Neuronal stem cell (in vitro differentiated cells): Measurements from ENCODE around the gene TCIRG1.
A peak's percentile ranks its signal among the peaks of the same experiment; 100 is the strongest.

Experiments used
- DNase-seq: peaks from one replicate; pipeline ENCODE4 v3.0.0-alpha.2; 2013; ENCODE audit warnings: low spot score
- H2AFZ ChIP-seq: one replicate; pipeline ENCODE4 v1.6.1; 2013; ENCODE audit warnings: mild to moderate bottlenecking, low read length, inconsistent platforms
- H2AK5ac ChIP-seq: 2 replicates; pipeline ENCODE4 v1.6.1; 2013; ENCODE audit warnings: low read depth, mild to moderate bottlenecking, inconsistent platforms, low read length, moderate library complexity, mixed read lengths
- H2BK120ac ChIP-seq: 2 replicates; pipeline ENCODE4 v1.6.1; 2013; ENCODE audit warnings: low read depth, mild to moderate bottlenecking, inconsistent platforms, low read length, moderate library complexity, mixed read lengths
- H2BK12ac ChIP-seq: one replicate; pipeline ENCODE4 v1.6.1; 2013; ENCODE audit warnings: low read length, inconsistent platforms
- H2BK15ac ChIP-seq: 2 replicates; pipeline ENCODE4 v1.6.1; 2013; ENCODE audit warnings: mild to moderate bottlenecking, low read length, inconsistent platforms, mixed read lengths
- H2BK5ac ChIP-seq: one replicate; pipeline ENCODE4 v1.6.1; 2013; ENCODE audit warnings: inconsistent platforms, mild to moderate bottlenecking, low read length, moderate library complexity
- H3K14ac ChIP-seq: one replicate; pipeline ENCODE4 v1.6.1; 2013; ENCODE audit warnings: low read length, inconsistent platforms
- H3K18ac ChIP-seq: 2 replicates; pipeline ENCODE4 v1.6.1; 2013; ENCODE audit warnings: low read length, inconsistent platforms
- H3K23ac ChIP-seq: 2 replicates; pipeline ENCODE4 v1.6.1; 2013; ENCODE audit warnings: low read depth, mild to moderate bottlenecking, mixed read lengths, low read length, inconsistent platforms; ENCODE audit not compliant: poor library complexity
- H3K27ac ChIP-seq: replicated peaks from 3 replicates; pipeline ENCODE4 v1.5.1; 2013; ENCODE audit warnings: low read length, inconsistent platforms
- H3K27me3 ChIP-seq, 3 experiments: 2 replicates each; pipeline ENCODE4 v1.6.1; 2013; ENCODE audit warnings: low read length in 3 of 3, mild to moderate bottlenecking in 2 of 3, inconsistent platforms in 1 of 3, low read depth in 1 of 3, mixed read lengths in 1 of 3, moderate library complexity in 1 of 3; ENCODE audit not compliant: control insufficient read depth in 3 of 3, insufficient read depth in 3 of 3
- H3K36me3 ChIP-seq, 2 donors: replicated peaks in 1 of 2; 2 replicates each; pipeline ENCODE4 v1.6.1; 2013; ENCODE audit warnings: low read length in 2 of 2; ENCODE audit not compliant: control insufficient read depth in 2 of 2, insufficient read depth in 2 of 2
- H3K4ac ChIP-seq: 2 replicates; pipeline ENCODE4 v1.6.1; 2013; ENCODE audit warnings: inconsistent platforms, mild to moderate bottlenecking, low read length, moderate library complexity
- H3K4me1 ChIP-seq, 2 donors: 1 replicate in 1 of 2; 2 replicates in 1 of 2; pipeline ENCODE4 v1.6.1; 2013; ENCODE audit warnings: low read length in 2 of 2, low read depth in 1 of 2; ENCODE audit not compliant: control insufficient read depth in 2 of 2, insufficient read depth in 1 of 2
- H3K4me2 ChIP-seq: one replicate; pipeline ENCODE4 v1.6.1; 2013; ENCODE audit warnings: mild to moderate bottlenecking, low read length, inconsistent platforms; ENCODE audit not compliant: insufficient read depth, poor library complexity, severe bottlenecking
- H3K4me3 ChIP-seq, 2 donors: 2 replicates each; pipeline ENCODE4 v1.5.1; 2013; ENCODE audit warnings: low read length in 2 of 2, mild to moderate bottlenecking in 2 of 2, inconsistent platforms in 1 of 2, moderate library complexity in 1 of 2
- H3K79me1 ChIP-seq: one replicate; pipeline ENCODE4 v1.6.1; 2013; ENCODE audit warnings: low read depth, mild to moderate bottlenecking, inconsistent platforms, low read length, moderate library complexity
- H3K9ac ChIP-seq: one replicate; pipeline ENCODE4 v1.6.1; 2013; ENCODE audit warnings: mild to moderate bottlenecking, low read depth, low read length, inconsistent platforms; ENCODE audit not compliant: poor library complexity
- H3K9me3 ChIP-seq, 2 donors: replicated peaks in 1 of 2; 2 replicates each; pipeline versions ENCODE3 to v1.6.1; 2013; ENCODE audit warnings: low read length in 2 of 2, mild to moderate bottlenecking in 2 of 2, inconsistent platforms in 1 of 2, low read depth in 1 of 2, mixed read lengths in 1 of 2, moderate library complexity in 1 of 2; ENCODE audit not compliant: control insufficient read depth in 2 of 2, insufficient read depth in 1 of 2
- H4K8ac ChIP-seq: one replicate; pipeline ENCODE4 v1.6.1; 2013; ENCODE audit warnings: low read depth, mild to moderate bottlenecking, inconsistent platforms, low read length, moderate library complexity
- H4K91ac ChIP-seq: one replicate; pipeline ENCODE4 v1.6.1; 2013; ENCODE audit warnings: low read length, low read depth, mild to moderate bottlenecking, inconsistent platforms; ENCODE audit not compliant: poor library complexity
- WGBS, 2 donors: extraction: QIAGEN DNeasy Blood & Tissue Kit; methylation state at CpG; one replicate each; pipeline ENCODE4 v1.1.7; 2013; ENCODE audit warnings: missing lambda C conversion rate in 2 of 2, mixed read lengths in 1 of 2; ENCODE audit not compliant: insufficient read length in 2 of 2, insufficient replicate concordance in 1 of 2; ENCODE audit errors: extremely low coverage in 2 of 2; 5-methylcytosine and 5-hydroxymethylcytosine counted together

Gene TCIRG1

DNA sequence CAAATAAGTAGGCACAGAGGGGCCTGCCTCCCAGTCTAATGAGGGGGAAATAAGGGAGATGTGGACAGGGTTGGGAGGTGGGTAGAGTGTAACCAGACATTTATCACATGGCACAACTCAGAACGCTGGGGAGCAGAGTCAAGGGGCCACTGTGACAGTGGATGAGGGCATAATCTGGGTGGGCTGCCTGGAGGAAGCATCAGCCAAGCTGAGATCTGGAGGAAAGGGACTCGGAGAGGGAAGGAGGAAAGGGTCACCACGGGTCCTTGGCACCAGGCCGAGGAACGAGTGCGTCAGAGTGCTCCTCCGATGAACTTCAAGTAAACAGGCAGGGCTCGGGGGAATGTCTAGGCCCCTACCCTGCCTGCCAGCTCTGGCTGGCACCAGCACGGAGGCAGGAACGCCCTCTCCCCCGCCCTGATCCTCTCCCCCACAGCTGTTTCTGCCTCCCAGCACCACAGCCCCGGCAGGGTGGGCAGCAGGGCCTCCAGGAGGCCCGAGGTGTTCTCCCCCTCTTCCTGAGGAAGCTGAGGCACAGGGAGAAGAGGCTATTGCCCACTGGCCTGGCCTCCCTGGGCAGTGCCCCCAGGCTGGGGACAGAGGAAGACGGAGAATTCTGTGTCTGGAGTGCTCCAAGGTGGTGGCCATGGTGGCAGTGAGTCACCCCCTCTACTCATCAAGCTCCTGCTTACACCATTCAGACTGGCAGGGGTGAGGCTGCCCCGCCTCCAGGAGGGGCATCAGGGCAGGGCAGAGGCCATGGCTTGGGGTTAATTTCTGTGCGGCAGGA, 24.5 kb upstream of the TCIRG1 start:
- no CpG with 5 or more reads among the region's 16 CpGs for WGBS, 2 donors
- DNase-seq, result no peak

DNA sequence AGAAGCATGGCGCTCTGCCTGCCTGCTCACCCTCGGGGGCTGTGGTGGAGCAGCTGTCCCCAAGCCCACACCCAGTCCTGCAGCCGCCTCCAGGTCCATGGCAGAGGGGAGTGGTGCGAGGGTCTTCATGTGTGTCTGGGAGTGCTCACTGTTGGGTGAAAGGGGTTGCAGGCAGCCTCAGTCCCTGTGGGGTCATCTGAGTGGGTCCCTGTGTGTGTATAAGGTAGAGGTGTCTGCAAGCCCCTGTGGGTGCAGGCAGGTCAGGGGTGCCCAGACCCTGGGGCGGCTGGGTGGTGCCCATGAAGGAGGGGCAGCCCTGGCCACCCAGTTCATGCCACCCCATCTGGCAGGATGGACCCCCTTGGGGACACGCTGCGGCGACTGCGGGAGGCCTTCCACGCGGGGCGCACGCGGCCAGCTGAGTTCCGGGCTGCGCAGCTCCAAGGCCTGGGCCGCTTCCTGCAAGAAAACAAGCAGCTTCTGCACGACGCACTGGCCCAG, 23.8 kb upstream of the TCIRG1 start:
- peak overlapping the region; percentile 91 for H2AK5ac ChIP-seq
- H2BK5ac ChIP-seq, result peak overlapping the region; percentile 77
- no peak overlapping the region for H3K27ac ChIP-seq
- peaks cover 12 to 67% of the 10 kb centered on the region in 2 donors for H3K4me1 ChIP-seq
- no peaks in the 10 kb centered on the region for H3K9me3 ChIP-seq
- no peak overlapping the region for H3K4me3 ChIP-seq
- H3K9ac ChIP-seq, result no peak overlapping the region
- H2AFZ ChIP-seq, result no peak overlapping the region
- WGBS, 2 donors, result no CpG with 5 or more reads among the region's 19 CpGs
- no peaks in the 10 kb centered on the region for H3K36me3 ChIP-seq
- H3K79me1 ChIP-seq, result peaks cover 2% of the 10 kb centered on the region
- H3K27me3 ChIP-seq, result no peaks in the 10 kb centered on the region
- H4K8ac ChIP-seq, result no peak overlapping the region
- no peak overlapping the region for H3K4me2 ChIP-seq
- no peak overlapping the region for H4K91ac ChIP-seq
- peak overlapping the region; percentile 75 for H2BK12ac ChIP-seq
- H3K18ac ChIP-seq, result peak overlapping the region; percentile 86
- H3K23ac ChIP-seq, result peak overlapping the region; percentile 86
- H3K14ac ChIP-seq, result no peak overlapping the region
- H3K4ac ChIP-seq, result peak overlapping the region; percentile 12
- H2BK15ac ChIP-seq, result peak overlapping the region; percentile 93
- no peak overlapping the region for H2BK120ac ChIP-seq
- DNase-seq, result no peak

More for the DNA sequence above, 24.5 kb upstream of the TCIRG1 start:
- Histone ChIP-seq H2AFZ (no peak overlapping the region), H4K8ac (no peak overlapping the region), H2BK12ac (peak overlapping the region; percentile 75), H3K23ac (peak overlapping the region; percentile 58), H3K4me2 (no peak overlapping the region), H2BK120ac (no peak overlapping the region), H3K79me1 (no peaks in the 10 kb centered on the region), H3K4me1 (peaks cover 13 to 69% of the 10 kb centered on the region in 2 donors), H3K14ac (no peak overlapping the region), H3K9me3 (no peaks in the 10 kb centered on the region), H2BK5ac (peak overlapping the region; percentile 77), H3K9ac (no peak overlapping the region), H3K4ac (peak overlapping the region; percentile 12), H3K27me3 (no peaks in the 10 kb centered on the region), H3K4me3 (no peak overlapping the region), H2AK5ac (peak overlapping the region; percentile 91), H2BK15ac (peak overlapping the region; percentile 93), H3K36me3 (no peaks in the 10 kb centered on the region), H3K18ac (peak overlapping the region; percentile 86), H4K91ac (no peak overlapping the region), H3K27ac (no peak overlapping the region)

- H3K4me3 ChIP-seq, result no peak overlapping the region
- H3K9ac ChIP-seq, result no peak overlapping the region
- peak overlapping the region; percentile 91 for H2AK5ac ChIP-seq
- H3K18ac ChIP-seq, result peak overlapping the region; percentile 86
- H3K27ac ChIP-seq, result no peak overlapping the region
- H3K36me3 ChIP-seq, result no peaks in the 10 kb centered on the region
- peaks cover 7 to 63% of the 10 kb centered on the region in 2 donors for H3K4me1 ChIP-seq
- H2AFZ ChIP-seq, result no peak overlapping the region
- no peak overlapping the region for H2BK15ac ChIP-seq
- H3K79me1 ChIP-seq, result peaks cover 2% of the 10 kb centered on the region
- H3K27me3 ChIP-seq, result no peaks in the 10 kb centered on the region
- no CpG with 5 or more reads among the region's 8 CpGs for WGBS, 2 donors
- no peaks in the 10 kb centered on the region for H3K9me3 ChIP-seq
- H2BK5ac ChIP-seq, result peak overlapping the region; percentile 77
- no peak overlapping the region for H3K4me2 ChIP-seq
- H3K23ac ChIP-seq, result peak overlapping the region; percentile 86
- H4K8ac ChIP-seq, result no peak overlapping the region
- no peak overlapping the region for H4K91ac ChIP-seq
- no peak overlapping the region for H2BK120ac ChIP-seq
- H3K14ac ChIP-seq, result no peak overlapping the region
- DNase-seq, result no peak
- H2BK12ac ChIP-seq, result no peak overlapping the region
- no peak overlapping the region for H3K4ac ChIP-seq
Measured at GRCh38 chr11:68015467-68015866, 23.4 kb upstream of the TCIRG1 start.

GRCh38 chr11:68016161-68016903, 22.5 kb upstream of the TCIRG1 start:
- Histone ChIP-seq H3K4ac (no peak overlapping the region), H3K79me1 (peaks cover 2% of the 10 kb centered on the region), H3K27ac (no peak overlapping the region), H3K14ac (no peak overlapping the region), H4K91ac (no peak overlapping the region), H2BK5ac (no peak overlapping the region), H2BK15ac (no peak overlapping the region), H3K18ac (peak overlapping the region; percentile 71), H2AK5ac (peak overlapping the region; percentile 78), H3K9me3 (no peaks in the 10 kb centered on the region), H3K36me3 (no peaks in the 10 kb centered on the region), H2BK12ac (no peak overlapping the region), H3K4me1 (peaks cover 12 to 62% of the 10 kb centered on the region in 2 donors), H4K8ac (no peak overlapping the region), H3K23ac (no peak overlapping the region), H3K9ac (peak overlapping the region; percentile 27), H2AFZ (no peak overlapping the region), H3K4me3 (no peak overlapping the region), H3K27me3 (no peaks in the 10 kb centered on the region), H3K4me2 (no peak overlapping the region), H2BK120ac (no peak overlapping the region)
- WGBS, 2 donors, result no CpG with 5 or more reads among the region's 13 CpGs
- no peak for DNase-seq
